ENCODE measurements around the gene TNXB. TPM values are rescaled to one million over a fixed set of nuclear protein-coding genes. Genes with fewer than 3 reads are reported as not detected.

Gene TNXB
- total and polyA plus RNA-seq, 9 of the 15 experiments (the other 6 are each of a cell fraction or from before 2014, with no cell fraction given), result 0.14 to 28.1 (median 12.4) TPM

DNA sequence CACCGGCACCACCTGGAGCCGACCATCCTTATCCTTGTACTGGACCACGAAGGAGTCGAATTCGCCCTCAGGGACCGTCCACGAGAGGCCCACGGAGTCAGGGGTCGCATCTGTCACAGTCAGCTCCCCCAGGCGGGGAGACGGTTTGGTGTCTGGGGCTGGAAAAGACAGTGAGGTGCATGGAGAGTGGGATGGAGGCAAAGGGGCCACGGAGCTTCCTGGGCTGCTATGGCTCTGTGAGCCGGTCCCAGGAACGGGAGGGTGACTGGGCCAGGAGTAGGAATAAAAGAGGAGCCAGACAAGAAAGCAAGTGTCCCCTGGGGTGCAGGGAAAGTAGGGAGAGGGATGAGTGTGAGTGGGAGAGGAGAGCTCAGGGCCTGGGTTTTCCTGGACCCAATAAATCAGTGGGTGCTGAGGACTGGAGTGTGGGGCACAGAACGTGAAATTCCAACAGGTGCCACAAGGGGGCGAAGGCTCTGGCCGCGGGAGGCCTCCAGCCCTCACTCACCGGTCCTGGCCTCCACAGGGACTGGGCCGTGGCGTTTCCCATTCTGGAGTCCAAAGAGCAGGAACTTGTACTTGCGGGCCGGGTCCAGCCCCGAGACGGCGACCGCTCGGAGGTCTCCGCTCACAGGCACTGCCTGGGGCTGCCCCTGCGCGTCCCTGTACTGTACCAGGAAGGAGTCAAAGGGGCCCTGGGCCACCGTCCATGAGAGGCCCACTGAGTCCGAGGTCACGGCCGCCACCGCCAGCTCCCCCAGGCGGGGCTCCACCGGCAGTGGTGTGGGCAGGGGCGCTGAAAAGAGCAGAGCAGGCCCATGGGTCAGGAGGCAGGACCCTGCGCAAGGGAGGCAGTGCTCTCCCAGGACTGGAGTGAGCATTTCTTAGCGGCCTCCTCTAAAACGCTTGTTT is 61.0 kb downstream of the TNXB start (continued):
- TF ChIP-seq DEAF1 (CRISPR knock-in tag; IDR thresholded peaks at IDR 0.05) (peak; percentile 13; the same call in 1 of the 2 replicates), RNF2 (IDR thresholded peaks at IDR 0.05) (no peak), ETS2 (tag; IDR thresholded peaks at IDR 0.05; ENCODE audit: borderline replicate concordance, poor library complexity, severe bottlenecking) (no peak), HNRNPL (IDR thresholded peaks at IDR 0.05; ENCODE audit: low read depth, low read length) (no peak), ZNF511 (CRISPR knock-in tag; IDR thresholded peaks at IDR 0.05) (no peak), NR4A1 (CRISPR knock-in tag; IDR thresholded peaks at IDR 0.05) (peak; percentile 26; the same call in 1 of the 2 replicates), NR4A1 (tag; IDR thresholded peaks at IDR 0.05) (peak; percentile 47; the same call in 1 of the 2 replicates), MYC (IDR thresholded peaks at IDR 0.05; ENCODE audit: low read depth, low read length) (peak; percentile 67), MYC (CRISPR knock-in tag; IDR thresholded peaks at IDR 0.05; ENCODE audit: borderline replicate concordance, low read depth) (0 out of 2 replicates have a peak, but pooled peaks have one; percentile 20), POLR2B (IDR thresholded peaks at IDR 0.05; ENCODE audit: low read depth, partially characterized antibody) (no peak), ZBTB5 (IDR thresholded peaks at IDR 0.05) (no peak), JUND (IDR thresholded peaks at IDR 0.05; ENCODE audit: borderline replicate concordance, low read depth, low read length) (peak; percentile 23; the same call in 1 of the 2 replicates), JUND (tag; IDR thresholded peaks at IDR 0.05; ENCODE audit: borderline replicate concordance, low read depth, low read length) (peak; percentile 49; the same call in 1 of the 3 replicates), CEBPB (tag; IDR thresholded peaks at IDR 0.05) (no peak), ZBTB7A (IDR thresholded peaks at IDR 0.05; ENCODE audit: borderline replicate concordance, control insufficient read depth, low read depth, low read length) (no peak), ZNF311 (CRISPR knock-in tag; IDR thresholded peaks at IDR 0.05) (no peak), E2F6 (IDR thresholded peaks at IDR 0.05; ENCODE audit: borderline replicate concordance in 1 of 2, extremely low read depth in 1 of 2, insufficient read depth in 1 of 2, insufficient read length in 1 of 2, low read depth in 1 of 2, low read length in 1 of 2, poor library complexity in 1 of 2, severe bottlenecking in 1 of 2) (peak in 1 of 2 experiments; percentile 61), SMARCC2 (IDR thresholded peaks at IDR 0.05; ENCODE audit: low read depth) (no peak), L3MBTL2 (IDR thresholded peaks at IDR 0.05) (peak; percentile 67; the same call in 1 of the 2 replicates), ZNF431 (CRISPR knock-in tag; IDR thresholded peaks at IDR 0.05) (no peak), SAFB (IDR thresholded peaks at IDR 0.05; ENCODE audit: borderline replicate concordance, low read depth, low read length) (no peak), BHLHE40 (IDR thresholded peaks at IDR 0.05; ENCODE audit: low read length) (peak; percentile 75), GATAD2A (IDR thresholded peaks at IDR 0.05) (no peak)

All from K562 (cell line).